CD14-positive monocyte (primary cell): ENCODE results near the gene CRYBG1. TPM values are rescaled to one million over a fixed set of nuclear protein-coding genes. Genes with fewer than 3 reads are reported as not detected.

ENCODE experiments used
- DNase-seq, 3 donors: peaks; one replicate each; pipeline ENCODE4 v3.0.0-alpha.2; 2011 to 2022
- H2AFZ ChIP-seq: 2 replicates; pipeline ENCODE4 v1.6.0; 2012; ENCODE audit warnings: mild to moderate bottlenecking, low read depth, low read length, inconsistent platforms; ENCODE audit not compliant: insufficient read depth, poor library complexity, severe bottlenecking
- H3K27ac ChIP-seq, 2 donors: 1 replicate in 1 of 2; 2 replicates in 1 of 2; pipeline ENCODE4 v1.5.1; 2012 to 2013; ENCODE audit warnings: low read length in 2 of 2, control low read depth in 1 of 2, inconsistent platforms in 1 of 2, low read depth in 1 of 2, mild to moderate bottlenecking in 1 of 2
- H3K27me3 ChIP-seq, 2 donors: one replicate each; pipeline versions ENCODE4 v1.6.0 to v1.6.1; 2011 to 2013; ENCODE audit warnings: low read length in 2 of 2; ENCODE audit not compliant: control insufficient read depth in 2 of 2, insufficient read depth in 2 of 2
- H3K36me3 ChIP-seq, 2 donors: replicated peaks in 1 of 2; 1 replicate in 1 of 2; 2 replicates in 1 of 2; pipeline versions ENCODE4 v1.5.1 to v1.6.1; 2012 to 2013; ENCODE audit warnings: low read length in 2 of 2, control low read depth in 1 of 2, inconsistent platforms in 1 of 2, mild to moderate bottlenecking in 1 of 2; ENCODE audit not compliant: insufficient read depth in 2 of 2, control insufficient read depth in 1 of 2
- H3K4me1 ChIP-seq, 2 donors: 1 replicate in 1 of 2; 2 replicates in 1 of 2; pipeline versions ENCODE4 v1.5.1 to v1.6.1; 2012 to 2013; ENCODE audit warnings: low read length in 2 of 2, control low read depth in 1 of 2, inconsistent platforms in 1 of 2, mild to moderate bottlenecking in 1 of 2, moderate library complexity in 1 of 2; ENCODE audit not compliant: insufficient read depth in 2 of 2, control insufficient read depth in 1 of 2
- H3K4me2 ChIP-seq: replicated peaks from 2 replicates; pipeline ENCODE3; 2012; ENCODE audit warnings: low read length, moderate library complexity, mild to moderate bottlenecking; ENCODE audit not compliant: poor library complexity, severe bottlenecking; ENCODE audit errors: extremely low read depth
- H3K4me3 ChIP-seq, 3 experiments: fragments of 200-600 bp in 1 of 3; sonication (generic) in 1 of 3; replicated peaks in 1 of 3; 1 replicate in 2 of 3; 2 replicates in 1 of 3; pipeline ENCODE4 v1.5.1; 2011 to 2013; ENCODE audit warnings: low read length in 3 of 3, mild to moderate bottlenecking in 3 of 3, control low read depth in 2 of 3, low read depth in 2 of 3, inconsistent platforms in 1 of 3, moderate library complexity in 1 of 3
- H3K79me2 ChIP-seq: 2 replicates; pipeline ENCODE4 v1.6.0; 2012; ENCODE audit warnings: mild to moderate bottlenecking, control low read depth, inconsistent platforms, low read length, moderate library complexity; ENCODE audit not compliant: insufficient read depth
- H3K9ac ChIP-seq: 2 replicates; pipeline ENCODE4 v1.6.0; 2017; ENCODE audit warnings: low read length, mild to moderate bottlenecking; ENCODE audit not compliant: insufficient read depth, poor library complexity, severe bottlenecking
- H3K9me3 ChIP-seq, 2 donors: replicated peaks in 1 of 2; 1 replicate in 1 of 2; 2 replicates in 1 of 2; pipeline versions ENCODE4 v1.5.1 to v1.6.1; 2012 to 2013; ENCODE audit warnings: low read length in 2 of 2, control low read depth in 1 of 2; ENCODE audit not compliant: control insufficient read depth in 1 of 2, insufficient read depth in 1 of 2
- H4K20me1 ChIP-seq: 2 replicates; pipeline ENCODE4 v1.6.0; 2012; ENCODE audit warnings: mild to moderate bottlenecking, low read length, control low read depth, moderate library complexity; ENCODE audit not compliant: insufficient read depth
- H3K27ac Mint-ChIP-seq, 7 donors: one replicate each; pipeline ENCODE4 v1.8.0; 2020; ENCODE audit warnings: mild to moderate bottlenecking in 7 of 7, mixed read lengths in 7 of 7, moderate library complexity in 6 of 7, inconsistent platforms in 2 of 7
- H3K27me3 Mint-ChIP-seq, 3 donors: one replicate each; pipeline ENCODE4 v1.8.0; 2021 to 2022; ENCODE audit warnings: low read depth in 3 of 3, mild to moderate bottlenecking in 3 of 3, mixed read lengths in 3 of 3, moderate library complexity in 3 of 3, inconsistent platforms in 1 of 3
- H3K36me3 Mint-ChIP-seq, 2 donors: one replicate each; pipeline ENCODE4 v1.8.0; 2020; ENCODE audit warnings: mixed read lengths in 2 of 2, inconsistent platforms in 1 of 2, mild to moderate bottlenecking in 1 of 2
- H3K4me1 Mint-ChIP-seq: one replicate; pipeline ENCODE4 v1.8.0; 2020; ENCODE audit warnings: mild to moderate bottlenecking, mixed read lengths
- H3K4me3 Mint-ChIP-seq, 2 donors: one replicate each; pipeline ENCODE4 v1.8.0; 2020; ENCODE audit warnings: mild to moderate bottlenecking in 2 of 2, mixed read lengths in 2 of 2, moderate library complexity in 1 of 2
- H3K9me3 Mint-ChIP-seq, 7 donors: one replicate each; pipeline ENCODE4 v1.8.0; 2020 to 2022; ENCODE audit warnings: mixed read lengths in 7 of 7, mild to moderate bottlenecking in 6 of 7, moderate library complexity in 6 of 7, inconsistent platforms in 2 of 7
- CTCF ChIP-seq: fragments of 200-600 bp; IDR thresholded peaks from one replicate; pipeline ENCODE4 v1.8.0; 2022; ENCODE audit warnings: antibody characterized with exemption, mild to moderate bottlenecking
- WGBS: methylation state at CpG from one replicate; pipeline ENCODE4 v1.1.5; 2013; ENCODE audit warnings: missing lambda C conversion rate; ENCODE audit not compliant: insufficient coverage; 5-methylcytosine and 5-hydroxymethylcytosine counted together
- intact Hi-C, 2 donors: fragments of 100-400 bp; cut with micrococcal nuclease; formaldehyde crosslinking; loops; one replicate each; pipeline versions ENCODE4 v1.15.0 to v1.15.1; 2023
- polyA plus RNA-seq, 3 donors: library from polyadenylated mRNA; depleted of rRNA in 1 of 3; unstranded in 2 of 3; stranded (reverse) in 1 of 3; fragments of 300-500 nt in 2 of 3; fragments of >200 nt in 1 of 3; fragmentation: Illumina TruSeq in 2 of 3; gene quantifications; 1 replicate in 2 of 3; 2 replicates in 1 of 3; pipeline ENCODE4 v1.2.3, GENCODE V29; 2012 to 2021

The CRYBG1 gene
- polyA plus RNA-seq, 3 donors = 7.9 to 11.9 (median 11.1) TPM

- H3K27ac Mint-ChIP-seq = peak overlapping the region; percentile 83 to 96 (median 91)
- peaks cover 0 to 1% (median 0%) of the 10 kb centered on the region in 3 donors for H3K27me3 Mint-ChIP-seq
- Histone ChIP-seq H3K27me3 (no peaks in the 10 kb centered on the region), H3K4me2 (peak overlapping the region; percentile 66), H3K36me3 (peaks cover 17 to 29% of the 10 kb centered on the region in 2 donors), H4K20me1 (no peaks in the 10 kb centered on the region), H3K79me2 (peaks cover 89% of the 10 kb centered on the region), H2AFZ (no peak overlapping the region), H3K4me3 (peak overlapping the region in 1 of 3 experiments; percentile 51), H3K27ac (peak overlapping the region; percentile 12 to 84), H3K4me1 (peaks cover 73 to 83% of the 10 kb centered on the region in 2 donors), H3K9ac (no peak overlapping the region), H3K9me3 (no peaks in the 10 kb centered on the region)
- H3K4me1 Mint-ChIP-seq = peaks cover 77% of the 10 kb centered on the region
- intact Hi-C loops = no loop called here
- peaks cover 36 to 58% of the 10 kb centered on the region in 2 donors for H3K36me3 Mint-ChIP-seq
- no peak for TF ChIP-seq CTCF
- no peaks in the 10 kb centered on the region for H3K9me3 Mint-ChIP-seq
- H3K4me3 Mint-ChIP-seq = peak overlapping the region; percentile 18 to 39
- no peak for DNase-seq
- WGBS = no CpG with 5 or more reads among the region's 8 CpGs
These were observed 177.1 kb downstream of the CRYBG1 start for GRCh38 chr6:106537662-106538061.

- intact Hi-C loops = no loop called here
- H3K4me3 Mint-ChIP-seq = peak overlapping the region in 1 of 2 donors; percentile 57
- WGBS = no CpG with 5 or more reads among the region's 1 CpG
- peak; percentile 50 to 65 (median 62) for DNase-seq
- H3K27ac Mint-ChIP-seq = peak overlapping the region; percentile 83 to 96 (median 91)
- Histone ChIP-seq H3K36me3 (peaks cover 17 to 27% of the 10 kb centered on the region in 2 donors), H3K4me3 (peak overlapping the region in 1 of 3 experiments; percentile 51), H3K27me3 (no peaks in the 10 kb centered on the region), H3K9ac (no peak overlapping the region), H3K4me2 (peak overlapping the region; percentile 66), H3K79me2 (peaks cover 87% of the 10 kb centered on the region), H3K4me1 (peaks cover 68 to 78% of the 10 kb centered on the region in 2 donors), H4K20me1 (no peaks in the 10 kb centered on the region), H2AFZ (no peak overlapping the region), H3K27ac (peak overlapping the region; percentile 57 to 84), H3K9me3 (no peaks in the 10 kb centered on the region)
- peaks cover 72% of the 10 kb centered on the region for H3K4me1 Mint-ChIP-seq
- peaks cover 37 to 59% of the 10 kb centered on the region in 2 donors for H3K36me3 Mint-ChIP-seq
- H3K9me3 Mint-ChIP-seq = no peaks in the 10 kb centered on the region
- H3K27me3 Mint-ChIP-seq = peaks cover 0 to 1% (median 0%) of the 10 kb centered on the region in 3 donors
- TF ChIP-seq CTCF = no peak
These were observed 177.6 kb downstream of the CRYBG1 start for GRCh38 chr6:106538145-106538544.
